ENCODE measurements around the gene FAM25A.
A peak's percentile ranks its signal among the peaks of the same experiment; 100 is the strongest.
"Not testable (repeated sequence)": the region's sequence is repeated elsewhere in the genome, so short reads cannot be mapped to it uniquely, and the experiment has no call there.

The FAM25A gene

GRCh38 chr10:87020056-87020455 lies at the start of gene FAM25A:
Gene FAM25A, plus strand, starts transcription at chr10:87020294. Its CDS starts 31 bp downstream, at chr10:87020325.
- not testable (repeated sequence) for DNase-seq (ENCODE audit: low read depth); H3K4me3 ChIP-seq (ENCODE audit: control insufficient read depth, low read depth, low read length)

DNA sequence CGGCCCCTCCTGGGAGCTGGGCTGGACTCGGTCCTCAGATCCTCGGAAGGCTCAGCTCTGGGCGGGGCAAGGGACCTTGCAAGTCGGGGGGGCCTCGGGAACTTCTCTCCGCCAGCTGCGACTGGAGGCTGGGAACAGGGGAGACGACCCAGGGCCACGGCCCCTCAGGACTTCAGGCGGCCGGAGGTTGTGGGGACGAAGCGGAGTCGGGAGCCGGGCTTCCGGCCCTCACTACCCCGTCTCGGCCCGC lies 49.2 kb upstream of the FAM25A start:
- DNase-seq (ENCODE audit: low read depth) = no peak
- peak overlapping the region; percentile 61 for H3K4me3 ChIP-seq (ENCODE audit: control insufficient read depth, low read depth, low read length)

DNA sequence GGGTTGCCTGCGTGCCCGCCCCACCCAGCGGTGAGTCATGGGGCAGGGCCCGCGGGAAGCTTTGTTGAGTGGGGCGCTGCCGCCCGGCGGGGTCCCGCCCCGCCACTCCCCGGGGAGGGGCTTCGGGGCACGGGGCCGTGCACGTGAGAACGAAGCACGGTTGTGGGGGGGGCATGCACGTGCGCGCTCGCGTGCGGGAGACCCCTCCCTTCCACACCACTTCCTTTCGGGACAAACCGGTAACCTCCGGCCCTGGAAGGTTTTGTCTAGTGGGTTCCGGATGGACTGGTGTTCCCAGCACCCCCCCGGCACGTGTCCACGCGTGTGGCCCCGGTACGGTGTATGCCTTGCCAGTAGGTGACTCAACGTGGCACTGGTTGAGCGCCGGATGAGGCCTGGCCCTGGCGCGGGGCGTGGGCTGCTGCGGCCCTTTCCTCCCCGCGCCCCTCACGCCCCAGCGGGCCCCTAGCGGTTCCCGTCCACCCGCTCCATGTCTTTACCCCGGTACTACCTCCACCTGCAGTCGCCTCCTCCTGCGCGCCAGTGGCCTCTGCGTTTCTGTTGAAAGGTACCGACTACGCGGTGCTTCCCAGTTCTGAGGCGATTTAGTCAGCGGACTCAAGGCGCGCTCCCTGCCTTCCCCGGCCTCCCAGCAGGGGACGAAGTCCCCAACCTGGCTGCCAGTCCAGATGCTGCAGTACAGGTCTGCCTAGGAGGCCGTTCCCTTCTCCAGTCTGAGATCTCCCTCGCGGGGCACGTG lies 48.7 kb upstream of the FAM25A start:
- TF ChIP-seq, protein P1, sequence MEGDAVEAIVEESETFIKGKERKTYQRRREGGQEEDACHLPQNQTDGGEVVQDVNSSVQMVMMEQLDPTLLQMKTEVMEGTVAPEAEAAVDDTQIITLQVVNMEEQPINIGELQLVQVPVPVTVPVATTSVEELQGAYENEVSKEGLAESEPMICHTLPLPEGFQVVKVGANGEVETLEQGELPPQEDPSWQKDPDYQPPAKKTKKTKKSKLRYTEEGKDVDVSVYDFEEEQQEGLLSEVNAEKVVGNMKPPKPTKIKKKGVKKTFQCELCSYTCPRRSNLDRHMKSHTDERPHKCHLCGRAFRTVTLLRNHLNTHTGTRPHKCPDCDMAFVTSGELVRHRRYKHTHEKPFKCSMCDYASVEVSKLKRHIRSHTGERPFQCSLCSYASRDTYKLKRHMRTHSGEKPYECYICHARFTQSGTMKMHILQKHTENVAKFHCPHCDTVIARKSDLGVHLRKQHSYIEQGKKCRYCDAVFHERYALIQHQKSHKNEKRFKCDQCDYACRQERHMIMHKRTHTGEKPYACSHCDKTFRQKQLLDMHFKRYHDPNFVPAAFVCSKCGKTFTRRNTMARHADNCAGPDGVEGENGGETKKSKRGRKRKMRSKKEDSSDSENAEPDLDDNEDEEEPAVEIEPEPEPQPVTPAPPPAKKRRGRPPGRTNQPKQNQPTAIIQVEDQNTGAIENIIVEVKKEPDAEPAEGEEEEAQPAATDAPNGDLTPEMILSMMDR (conservative IDR thresholded peaks at IDR 0.05; ENCODE audit: control insufficient read depth, insufficient read depth, low read depth, low read length) = no peak
- H3K4me3 ChIP-seq (ENCODE audit: control insufficient read depth, low read depth, low read length) = peak overlapping the region; percentile 61
- DNase-seq (ENCODE audit: low read depth) = peak; percentile 90

More for the DNA sequence above, 49.2 kb upstream of the FAM25A start:
- TF ChIP-seq, protein P1 (conservative IDR thresholded peaks at IDR 0.05; ENCODE audit: control insufficient read depth, insufficient read depth, low read depth, low read length) = no peak

DNA sequence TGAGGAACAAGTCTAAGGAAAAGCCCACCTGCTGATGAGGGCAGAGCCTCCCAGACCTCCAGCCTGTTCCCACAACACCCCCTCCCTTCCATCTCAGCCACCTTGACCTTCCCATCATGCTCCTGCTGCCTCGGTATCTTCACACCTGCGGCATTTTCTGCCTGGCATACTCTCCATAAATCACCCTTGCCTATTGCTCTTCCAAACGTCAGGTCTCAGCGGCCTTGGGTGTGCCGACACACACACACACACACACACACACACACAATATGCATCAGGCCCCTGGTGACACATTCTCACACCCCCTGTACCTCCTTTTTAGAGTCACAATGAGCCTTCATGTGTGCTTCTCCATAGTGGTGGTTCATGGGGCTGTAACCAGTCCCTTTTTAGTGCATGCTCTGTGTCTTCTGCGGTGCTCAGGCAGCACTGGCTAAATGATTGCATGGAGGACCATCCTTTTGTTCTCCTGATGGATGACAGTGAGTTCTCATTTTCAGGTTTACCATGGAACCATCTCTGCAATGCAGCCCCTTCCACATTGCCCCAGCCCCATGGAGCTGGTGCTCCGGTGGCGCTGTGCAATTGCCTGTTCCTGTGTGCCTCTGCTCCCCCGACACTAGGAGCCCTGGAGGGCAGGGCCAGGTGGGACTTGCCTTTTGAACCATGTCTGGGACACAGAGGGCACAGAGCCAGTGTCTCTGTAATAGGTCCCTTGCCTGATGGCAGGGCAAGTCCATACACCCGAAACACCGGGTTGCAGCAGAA lies 47.3 kb upstream of the FAM25A start:
- TF ChIP-seq, protein P1 (conservative IDR thresholded peaks at IDR 0.05; ENCODE audit: control insufficient read depth, insufficient read depth, low read depth, low read length) = no peak
- DNase-seq (ENCODE audit: low read depth) = no peak

DNA sequence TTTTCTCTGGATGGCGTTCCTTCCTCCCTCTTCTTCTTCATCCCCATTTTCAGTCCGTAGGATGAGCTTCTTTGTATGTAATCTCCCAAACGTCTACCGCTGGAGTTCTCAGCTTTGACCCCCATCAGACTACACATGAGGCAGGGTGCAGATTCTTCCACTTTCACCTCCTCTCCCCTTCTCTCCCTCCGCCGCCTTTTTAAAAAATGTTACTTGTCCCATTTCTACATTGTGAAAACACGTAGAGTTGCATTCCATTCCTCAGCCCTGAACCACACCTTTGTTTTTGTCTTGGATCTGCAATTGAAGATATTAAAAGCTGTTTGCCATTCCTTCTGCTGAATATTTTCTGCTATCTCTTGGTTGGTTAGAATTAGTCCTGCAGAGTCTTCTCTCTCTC lies 45.6 kb upstream of the FAM25A start:
- DNase-seq (ENCODE audit: low read depth) = no peak
- no peak overlapping the region for H3K4me3 ChIP-seq (ENCODE audit: control insufficient read depth, low read depth, low read length)
- TF ChIP-seq, protein P1 (conservative IDR thresholded peaks at IDR 0.05; ENCODE audit: control insufficient read depth, insufficient read depth, low read depth, low read length) = no peak

More for the DNA sequence above, 47.3 kb upstream of the FAM25A start:
- H3K4me3 ChIP-seq (ENCODE audit: control insufficient read depth, low read depth, low read length) = no peak overlapping the region

GRCh38 chr10:86976362-86977056 lies 43.6 kb upstream of the FAM25A start:
- DNase-seq (ENCODE audit: low read depth) = no peak
- no peak overlapping the region for H3K4me3 ChIP-seq (ENCODE audit: control insufficient read depth, low read depth, low read length)
- TF ChIP-seq, protein P1 (conservative IDR thresholded peaks at IDR 0.05; ENCODE audit: control insufficient read depth, insufficient read depth, low read depth, low read length) = no peak

DNA sequence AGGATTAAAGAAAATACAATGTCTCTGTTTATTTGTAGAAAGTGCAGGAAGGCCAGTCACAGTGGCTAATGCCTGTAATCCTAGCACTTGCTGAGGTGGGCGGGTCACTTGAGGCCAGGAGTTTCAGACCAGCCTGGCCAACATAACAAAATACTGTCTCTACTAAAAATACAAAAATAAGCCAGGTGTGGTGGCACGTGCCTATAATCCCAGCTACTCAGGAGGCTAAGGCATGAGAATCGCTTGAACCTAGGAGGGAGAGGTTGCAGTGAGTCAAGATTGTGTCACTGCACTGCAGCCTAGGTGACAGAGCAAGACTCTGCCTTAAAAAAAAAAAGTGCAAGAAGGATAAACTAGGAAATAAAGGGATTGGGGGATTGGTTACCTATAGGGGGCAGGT lies 41.6 kb upstream of the FAM25A start:
- not testable (repeated sequence) for DNase-seq (ENCODE audit: low read depth); H3K4me3 ChIP-seq (ENCODE audit: control insufficient read depth, low read depth, low read length)
